ENCODE measurements around the gene HNRNPLL. TPM values are rescaled to one million over a fixed set of nuclear protein-coding genes. Genes with fewer than 3 reads are reported as not detected.

The HNRNPLL gene
- total and polyA plus RNA-seq, 2 experiments from 2014 or later, result 42.5 to 53.4 TPM

DNA sequence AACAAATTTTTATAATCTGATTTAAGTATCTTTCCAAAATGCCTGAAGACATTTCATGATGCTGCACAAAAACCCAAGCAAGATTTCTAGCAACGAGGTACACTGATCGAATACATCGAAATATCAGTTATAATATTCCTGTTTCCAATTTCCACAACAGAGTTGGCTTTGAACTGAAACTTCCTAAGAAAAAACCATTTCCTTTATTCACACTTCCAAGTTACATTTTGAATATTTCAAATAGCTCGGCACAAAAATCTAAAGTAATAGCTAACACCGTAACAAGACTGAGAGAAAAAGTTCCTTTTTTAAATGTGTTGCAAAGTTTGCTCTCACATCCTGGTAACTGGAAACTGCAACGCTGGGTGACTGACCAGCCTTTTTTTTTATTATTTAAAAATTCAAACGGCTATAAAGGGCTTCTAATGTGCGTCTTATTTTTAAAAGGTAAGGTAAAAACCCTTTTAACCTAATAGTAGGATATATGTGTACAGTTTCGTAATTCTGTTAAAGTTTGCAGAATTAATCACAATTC, 1.7 kb downstream of the HNRNPLL start:
- no peaks in the 10 kb centered on the region for H3K9me2 ChIP-seq (ENCODE audit: insufficient read depth)
- no peak for ATAC-seq
- no peaks in the 10 kb centered on the region for H3K27me3 ChIP-seq (ENCODE audit: insufficient read depth)
- H3F3A ChIP-seq (replicated peaks; ENCODE audit: low read depth), result no peaks in the 10 kb centered on the region
- TF ChIP-seq STAT1 (IDR thresholded peaks at IDR 0.05; ENCODE audit: unreplicated experiment) (no peak), POLR2AphosphoS5 (IDR thresholded peaks at IDR 0.05; ENCODE audit: low read depth) (no peak), REST (IDR thresholded peaks at IDR 0.05; ENCODE audit: unreplicated experiment) (no peak), ZNF114 (CRISPR knock-in tag; IDR thresholded peaks at IDR 0.05) (no peak), NANOG (IDR thresholded peaks at IDR 0.05; ENCODE audit: borderline replicate concordance) (no peak), EZH2phosphoT487 (IDR thresholded peaks at IDR 0.05; ENCODE audit: unreplicated experiment) (no peak), ZNF331 (CRISPR knock-in tag; IDR thresholded peaks at IDR 0.05; ENCODE audit: low read depth) (no peak), JUNB (IDR thresholded peaks at IDR 0.05; ENCODE audit: unreplicated experiment) (no peak), EZH2 (IDR thresholded peaks at IDR 0.05; ENCODE audit: low read depth, unreplicated experiment) (no peak), CREB1 (CRISPR knock-in tag; IDR thresholded peaks at IDR 0.05; ENCODE audit: low read depth) (no peak)
- TF ChIP-seq, protein P1, sequence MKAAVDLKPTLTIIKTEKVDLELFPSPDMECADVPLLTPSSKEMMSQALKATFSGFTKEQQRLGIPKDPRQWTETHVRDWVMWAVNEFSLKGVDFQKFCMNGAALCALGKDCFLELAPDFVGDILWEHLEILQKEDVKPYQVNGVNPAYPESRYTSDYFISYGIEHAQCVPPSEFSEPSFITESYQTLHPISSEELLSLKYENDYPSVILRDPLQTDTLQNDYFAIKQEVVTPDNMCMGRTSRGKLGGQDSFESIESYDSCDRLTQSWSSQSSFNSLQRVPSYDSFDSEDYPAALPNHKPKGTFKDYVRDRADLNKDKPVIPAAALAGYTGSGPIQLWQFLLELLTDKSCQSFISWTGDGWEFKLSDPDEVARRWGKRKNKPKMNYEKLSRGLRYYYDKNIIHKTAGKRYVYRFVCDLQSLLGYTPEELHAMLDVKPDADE (IDR thresholded peaks at IDR 0.05), result no peak
- TF ChIP-seq, protein P2, sequence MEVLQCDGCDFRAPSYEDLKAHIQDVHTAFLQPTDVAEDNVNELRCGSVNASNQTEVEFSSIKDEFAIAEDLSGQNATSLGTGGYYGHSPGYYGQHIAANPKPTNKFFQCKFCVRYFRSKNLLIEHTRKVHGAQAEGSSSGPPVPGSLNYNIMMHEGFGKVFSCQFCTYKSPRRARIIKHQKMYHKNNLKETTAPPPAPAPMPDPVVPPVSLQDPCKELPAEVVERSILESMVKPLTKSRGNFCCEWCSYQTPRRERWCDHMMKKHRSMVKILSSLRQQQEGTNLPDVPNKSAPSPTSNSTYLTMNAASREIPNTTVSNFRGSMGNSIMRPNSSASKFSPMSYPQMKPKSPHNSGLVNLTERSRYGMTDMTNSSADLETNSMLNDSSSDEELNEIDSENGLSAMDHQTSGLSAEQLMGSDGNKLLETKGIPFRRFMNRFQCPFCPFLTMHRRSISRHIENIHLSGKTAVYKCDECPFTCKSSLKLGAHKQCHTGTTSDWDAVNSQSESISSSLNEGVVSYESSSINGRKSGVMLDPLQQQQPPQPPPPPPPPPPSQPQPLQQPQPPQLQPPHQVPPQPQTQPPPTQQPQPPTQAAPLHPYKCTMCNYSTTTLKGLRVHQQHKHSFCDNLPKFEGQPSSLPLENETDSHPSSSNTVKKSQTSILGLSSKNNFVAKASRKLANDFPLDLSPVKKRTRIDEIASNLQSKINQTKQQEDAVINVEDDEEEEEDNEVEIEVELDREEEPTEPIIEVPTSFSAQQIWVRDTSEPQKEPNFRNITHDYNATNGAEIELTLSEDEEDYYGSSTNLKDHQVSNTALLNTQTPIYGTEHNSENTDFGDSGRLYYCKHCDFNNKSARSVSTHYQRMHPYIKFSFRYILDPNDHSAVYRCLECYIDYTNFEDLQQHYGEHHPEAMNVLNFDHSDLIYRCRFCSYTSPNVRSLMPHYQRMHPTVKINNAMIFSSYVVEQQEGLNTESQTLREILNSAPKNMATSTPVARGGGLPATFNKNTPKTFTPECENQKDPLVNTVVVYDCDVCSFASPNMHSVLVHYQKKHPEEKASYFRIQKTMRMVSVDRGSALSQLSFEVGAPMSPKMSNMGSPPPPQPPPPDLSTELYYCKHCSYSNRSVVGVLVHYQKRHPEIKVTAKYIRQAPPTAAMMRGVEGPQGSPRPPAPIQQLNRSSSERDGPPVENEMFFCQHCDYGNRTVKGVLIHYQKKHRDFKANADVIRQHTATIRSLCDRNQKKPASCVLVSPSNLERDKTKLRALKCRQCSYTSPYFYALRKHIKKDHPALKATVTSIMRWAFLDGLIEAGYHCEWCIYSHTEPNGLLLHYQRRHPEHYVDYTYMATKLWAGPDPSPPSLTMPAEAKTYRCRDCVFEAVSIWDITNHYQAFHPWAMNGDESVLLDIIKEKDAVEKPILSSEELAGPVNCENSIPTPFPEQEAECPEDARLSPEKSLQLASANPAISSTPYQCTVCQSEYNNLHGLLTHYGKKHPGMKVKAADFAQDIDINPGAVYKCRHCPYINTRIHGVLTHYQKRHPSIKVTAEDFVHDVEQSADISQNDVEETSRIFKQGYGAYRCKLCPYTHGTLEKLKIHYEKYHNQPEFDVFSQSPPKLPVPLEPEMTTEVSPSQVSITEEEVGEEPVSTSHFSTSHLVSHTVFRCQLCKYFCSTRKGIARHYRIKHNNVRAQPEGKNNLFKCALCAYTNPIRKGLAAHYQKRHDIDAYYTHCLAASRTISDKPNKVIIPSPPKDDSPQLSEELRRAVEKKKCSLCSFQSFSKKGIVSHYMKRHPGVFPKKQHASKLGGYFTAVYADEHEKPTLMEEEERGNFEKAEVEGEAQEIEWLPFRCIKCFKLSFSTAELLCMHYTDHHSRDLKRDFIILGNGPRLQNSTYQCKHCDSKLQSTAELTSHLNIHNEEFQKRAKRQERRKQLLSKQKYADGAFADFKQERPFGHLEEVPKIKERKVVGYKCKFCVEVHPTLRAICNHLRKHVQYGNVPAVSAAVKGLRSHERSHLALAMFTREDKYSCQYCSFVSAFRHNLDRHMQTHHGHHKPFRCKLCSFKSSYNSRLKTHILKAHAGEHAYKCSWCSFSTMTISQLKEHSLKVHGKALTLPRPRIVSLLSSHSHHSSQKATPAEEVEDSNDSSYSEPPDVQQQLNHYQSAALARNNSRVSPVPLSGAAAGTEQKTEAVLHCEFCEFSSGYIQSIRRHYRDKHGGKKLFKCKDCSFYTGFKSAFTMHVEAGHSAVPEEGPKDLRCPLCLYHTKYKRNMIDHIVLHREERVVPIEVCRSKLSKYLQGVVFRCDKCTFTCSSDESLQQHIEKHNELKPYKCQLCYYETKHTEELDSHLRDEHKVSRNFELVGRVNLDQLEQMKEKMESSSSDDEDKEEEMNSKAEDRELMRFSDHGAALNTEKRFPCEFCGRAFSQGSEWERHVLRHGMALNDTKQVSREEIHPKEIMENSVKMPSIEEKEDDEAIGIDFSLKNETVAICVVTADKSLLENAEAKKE (CRISPR knock-in tag; IDR thresholded peaks at IDR 0.05), result no peak
- TF ChIP-seq, protein P3, sequence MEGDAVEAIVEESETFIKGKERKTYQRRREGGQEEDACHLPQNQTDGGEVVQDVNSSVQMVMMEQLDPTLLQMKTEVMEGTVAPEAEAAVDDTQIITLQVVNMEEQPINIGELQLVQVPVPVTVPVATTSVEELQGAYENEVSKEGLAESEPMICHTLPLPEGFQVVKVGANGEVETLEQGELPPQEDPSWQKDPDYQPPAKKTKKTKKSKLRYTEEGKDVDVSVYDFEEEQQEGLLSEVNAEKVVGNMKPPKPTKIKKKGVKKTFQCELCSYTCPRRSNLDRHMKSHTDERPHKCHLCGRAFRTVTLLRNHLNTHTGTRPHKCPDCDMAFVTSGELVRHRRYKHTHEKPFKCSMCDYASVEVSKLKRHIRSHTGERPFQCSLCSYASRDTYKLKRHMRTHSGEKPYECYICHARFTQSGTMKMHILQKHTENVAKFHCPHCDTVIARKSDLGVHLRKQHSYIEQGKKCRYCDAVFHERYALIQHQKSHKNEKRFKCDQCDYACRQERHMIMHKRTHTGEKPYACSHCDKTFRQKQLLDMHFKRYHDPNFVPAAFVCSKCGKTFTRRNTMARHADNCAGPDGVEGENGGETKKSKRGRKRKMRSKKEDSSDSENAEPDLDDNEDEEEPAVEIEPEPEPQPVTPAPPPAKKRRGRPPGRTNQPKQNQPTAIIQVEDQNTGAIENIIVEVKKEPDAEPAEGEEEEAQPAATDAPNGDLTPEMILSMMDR (conservative IDR thresholded peaks at IDR 0.05; ENCODE audit: low read depth in 2 of 2), result no peak
- peaks cover 27% of the 10 kb centered on the region for H4K20me1 ChIP-seq (replicated peaks; ENCODE audit: insufficient read depth)
- peaks cover 8% of the 10 kb centered on the region for H3K27me3 Mint-ChIP-seq (ENCODE audit: insufficient read depth, low read depth, poor library complexity)
- peaks cover 35% of the 10 kb centered on the region for H3K4me1 ChIP-seq (ENCODE audit: insufficient read depth)
- H3K36me3 Mint-ChIP-seq (ENCODE audit: low read depth), result no peaks in the 10 kb centered on the region; the same call in 2 of the 3 replicates
- peak overlapping the region; percentile 84 for H3K27ac Mint-ChIP-seq
- peak overlapping the region; percentile 63 for H3K4me3 ChIP-seq
- no peaks in the 10 kb centered on the region for H3K36me3 ChIP-seq (ENCODE audit: insufficient read depth)
- no peaks in the 10 kb centered on the region for H3K9me3 Mint-ChIP-seq
- peak overlapping the region; percentile 94 for H3K27ac ChIP-seq (ENCODE audit: low read depth)
- peak overlapping the region; percentile 88 for H3K4me2 ChIP-seq
- H3K79me2 ChIP-seq (replicated peaks; ENCODE audit: insufficient read depth), result peaks cover 59% of the 10 kb centered on the region
- peak overlapping the region; percentile 97 for H3K4me3 Mint-ChIP-seq
- peaks cover 47% of the 10 kb centered on the region for H3K4me1 Mint-ChIP-seq
- H2AFZ ChIP-seq, result no peak overlapping the region
- DNase-seq (ENCODE audit: low spot score), result no peak
